ENCODE data around the gene NFIL3.

The NFIL3 gene

GRCh38 chr9:91405343-91406077 is 18.1 kb downstream of the NFIL3 start:
- TF ChIP-seq CTCF (IDR thresholded peaks at IDR 0.05; ENCODE audit: low read depth, low read length): no peak
- DNase-seq (ENCODE audit: extremely low read depth, low read depth): no peak

GRCh38 chr9:91403665-91404543 is 19.7 kb downstream of the NFIL3 start:
- no peak for TF ChIP-seq CTCF (IDR thresholded peaks at IDR 0.05; ENCODE audit: low read depth, low read length)
- no peak for DNase-seq (ENCODE audit: extremely low read depth, low read depth)

- no peak for TF ChIP-seq CTCF (IDR thresholded peaks at IDR 0.05; ENCODE audit: low read depth, low read length)
- DNase-seq (ENCODE audit: extremely low read depth, low read depth): no peak
Measured at GRCh38 chr9:91398926-91399325, 24.7 kb downstream of the NFIL3 start.

GRCh38 chr9:91395553-91396471 is 27.8 kb downstream of the NFIL3 start:
- no peak for DNase-seq (ENCODE audit: extremely low read depth, low read depth)
- TF ChIP-seq CTCF (IDR thresholded peaks at IDR 0.05; ENCODE audit: low read depth, low read length): no peak

- TF ChIP-seq CTCF (IDR thresholded peaks at IDR 0.05; ENCODE audit: low read depth, low read length): no peak
- no peak for DNase-seq (ENCODE audit: extremely low read depth, low read depth)
Measured at GRCh38 chr9:91395106-91395552, 28.5 kb downstream of the NFIL3 start.

GRCh38 chr9:91393826-91394225 is 29.8 kb downstream of the NFIL3 start:
- TF ChIP-seq CTCF (IDR thresholded peaks at IDR 0.05; ENCODE audit: low read depth, low read length): no peak
- DNase-seq (ENCODE audit: extremely low read depth, low read depth): no peak

All from AG09319 (cell line).